Right atrium auricular region (tissue), 2 donors: ENCODE data around the gene RAB4A. TPM values are rescaled to one million over a fixed set of nuclear protein-coding genes. Genes with fewer than 3 reads are reported as not detected.

ENCODE experiments used
- DNase-seq: peaks from one replicate; pipeline ENCODE4 v3.0.0-alpha.2; 2019; ENCODE audit warnings: low spot score
- H3K27ac ChIP-seq, 2 donors: fragments of 200-600 bp; sonication (generic); 1 replicate in 1 of 2; 2 replicates in 1 of 2; pipeline ENCODE4 v1.5.1; 2016 to 2019
- H3K27me3 ChIP-seq, 2 donors: fragments of 200-600 bp; sonication (generic); one replicate each; pipeline versions ENCODE4 v1.5.1 to v1.6.0; 2017 to 2019
- H3K36me3 ChIP-seq: fragments of 200-600 bp; sonication (generic); one replicate; pipeline ENCODE4 v1.5.1; 2016
- H3K4me1 ChIP-seq, 2 donors: fragments of 200-600 bp; sonication (generic); one replicate each; pipeline versions ENCODE4 v1.5.1 to v1.6.0; 2017 to 2019
- H3K4me3 ChIP-seq, 2 donors: fragments of 200-600 bp; sonication (generic); 1 replicate in 1 of 2; 2 replicates in 1 of 2; pipeline ENCODE4 v1.5.1; 2017 to 2019; ENCODE audit warnings: mild to moderate bottlenecking in 1 of 2, moderate library complexity in 1 of 2
- H3K9me3 ChIP-seq, 2 donors: fragments of 200-600 bp; sonication (generic); one replicate each; pipeline ENCODE4 v1.5.1; 2019
- total RNA-seq, 2 donors: library from RNA; depleted of rRNA; stranded (reverse); fragments of >200 nt; gene quantifications; one replicate each; pipeline ENCODE4 v1.1.0, GENCODE V29; 2016
- TF ChIP-seq, protein P1 (sequence below), 2 donors: fragments of 200-600 bp; sonication (generic); IDR thresholded peaks; one replicate each; pipeline ENCODE4 v1.5.1; 2019; ENCODE audit warnings: antibody characterized with exemption in 2 of 2

The RAB4A gene
- total RNA-seq, 2 donors from 2014 or later: 44.4 to 60.8 TPM

DNA sequence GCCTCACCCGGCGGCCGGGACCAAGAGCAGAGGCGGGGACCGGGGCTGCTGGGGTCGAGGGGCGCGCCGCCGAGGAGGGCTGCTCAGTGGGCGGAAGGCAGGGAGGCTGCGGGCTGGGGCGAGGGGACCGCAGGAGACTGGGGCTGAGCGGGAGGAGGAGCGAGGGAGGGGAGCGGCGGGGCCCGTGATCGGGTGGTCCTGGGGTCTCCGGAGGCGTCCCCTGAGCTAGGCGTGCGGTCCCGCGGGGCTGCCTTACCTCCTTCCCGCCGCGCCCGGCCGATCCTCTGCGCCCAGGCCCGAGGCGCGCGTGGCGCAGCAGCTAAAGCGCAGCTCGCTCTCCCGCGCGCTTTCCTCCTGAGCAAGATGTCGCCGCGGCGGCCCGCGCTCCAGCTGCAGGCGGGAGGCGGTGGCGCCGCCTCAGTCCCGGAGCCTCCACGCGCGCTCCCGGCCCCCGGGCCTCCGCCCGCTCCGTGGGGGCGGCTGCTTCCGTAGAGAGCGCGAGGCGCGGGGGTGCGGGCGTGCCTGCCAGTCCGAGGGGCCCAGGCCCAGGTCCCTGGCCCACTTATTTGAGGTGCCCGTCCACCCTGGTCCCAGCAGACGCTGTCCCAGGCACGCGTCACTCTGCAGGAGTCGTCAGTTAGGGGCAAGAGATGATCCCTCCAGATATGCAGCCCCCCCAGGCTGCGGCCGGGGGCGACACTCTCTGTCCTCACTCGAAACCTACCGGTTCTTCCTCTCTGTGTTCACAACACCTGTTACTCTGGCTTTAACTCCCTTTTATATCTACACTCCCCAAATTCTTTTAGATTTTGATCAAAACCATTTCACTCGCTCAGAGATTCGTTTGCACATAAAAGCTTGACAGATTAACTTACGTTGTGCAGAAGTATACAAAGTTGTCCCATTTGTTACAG, 72.0 kb downstream of the RAB4A start, which contains the start of gene CCSAP:
CCSAP (minus strand) TSS at position 392 of the 914 bp plus-strand sequence. CDS start 582 bp downstream, outside the sequence.
- H3K27me3 ChIP-seq: no peaks in the 10 kb centered on the region
- TF ChIP-seq, protein P1, sequence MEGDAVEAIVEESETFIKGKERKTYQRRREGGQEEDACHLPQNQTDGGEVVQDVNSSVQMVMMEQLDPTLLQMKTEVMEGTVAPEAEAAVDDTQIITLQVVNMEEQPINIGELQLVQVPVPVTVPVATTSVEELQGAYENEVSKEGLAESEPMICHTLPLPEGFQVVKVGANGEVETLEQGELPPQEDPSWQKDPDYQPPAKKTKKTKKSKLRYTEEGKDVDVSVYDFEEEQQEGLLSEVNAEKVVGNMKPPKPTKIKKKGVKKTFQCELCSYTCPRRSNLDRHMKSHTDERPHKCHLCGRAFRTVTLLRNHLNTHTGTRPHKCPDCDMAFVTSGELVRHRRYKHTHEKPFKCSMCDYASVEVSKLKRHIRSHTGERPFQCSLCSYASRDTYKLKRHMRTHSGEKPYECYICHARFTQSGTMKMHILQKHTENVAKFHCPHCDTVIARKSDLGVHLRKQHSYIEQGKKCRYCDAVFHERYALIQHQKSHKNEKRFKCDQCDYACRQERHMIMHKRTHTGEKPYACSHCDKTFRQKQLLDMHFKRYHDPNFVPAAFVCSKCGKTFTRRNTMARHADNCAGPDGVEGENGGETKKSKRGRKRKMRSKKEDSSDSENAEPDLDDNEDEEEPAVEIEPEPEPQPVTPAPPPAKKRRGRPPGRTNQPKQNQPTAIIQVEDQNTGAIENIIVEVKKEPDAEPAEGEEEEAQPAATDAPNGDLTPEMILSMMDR (IDR thresholded peaks at IDR 0.05): peak in 1 of 2 donors; percentile 25

DNA sequence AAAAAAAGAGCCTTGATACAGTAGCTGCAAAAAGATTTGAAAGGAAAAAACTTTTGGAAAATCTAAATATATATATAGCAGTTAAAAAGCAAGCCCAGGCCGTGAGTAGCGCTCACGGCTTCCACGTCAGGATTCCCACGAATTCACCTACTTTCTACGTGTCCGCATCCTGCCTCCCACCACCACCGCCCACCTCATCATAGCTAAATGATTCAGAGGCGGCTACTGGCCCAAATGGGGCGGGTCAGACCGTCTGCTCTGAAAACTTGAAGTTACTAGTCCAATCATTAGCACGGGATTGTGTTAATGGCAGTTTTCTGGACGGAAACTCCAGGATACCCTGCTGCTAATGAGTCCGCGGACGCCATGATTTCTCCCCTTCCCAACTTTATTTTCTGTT, 73.2 kb downstream of the RAB4A start:
- H3K27ac ChIP-seq: no peak overlapping the region
- H3K4me3 ChIP-seq: peak overlapping the region in 1 of 2 donors; percentile 96
- H3K27me3 ChIP-seq: no peaks in the 10 kb centered on the region
- DNase-seq: no peak
- TF ChIP-seq, protein P1 (IDR thresholded peaks at IDR 0.05): no peak
- no peaks in the 10 kb centered on the region for H3K9me3 ChIP-seq
- H3K36me3 ChIP-seq: no peaks in the 10 kb centered on the region
- H3K4me1 ChIP-seq: peaks cover 0 to 17% of the 10 kb centered on the region in 2 donors

More for the DNA sequence above, 72.0 kb downstream of the RAB4A start, which contains the start of gene CCSAP:
- no peak for DNase-seq
- H3K27ac ChIP-seq: peak within 1 kb of the TSS; percentile 91 to 92
- H3K4me3 ChIP-seq: peak within 1 kb of the TSS; percentile 89 to 96
- no peaks in the 10 kb centered on the region for H3K9me3 ChIP-seq
- no peaks in the 10 kb centered on the region for H3K36me3 ChIP-seq
- peaks cover 0 to 17% of the 10 kb centered on the region in 2 donors for H3K4me1 ChIP-seq

DNA sequence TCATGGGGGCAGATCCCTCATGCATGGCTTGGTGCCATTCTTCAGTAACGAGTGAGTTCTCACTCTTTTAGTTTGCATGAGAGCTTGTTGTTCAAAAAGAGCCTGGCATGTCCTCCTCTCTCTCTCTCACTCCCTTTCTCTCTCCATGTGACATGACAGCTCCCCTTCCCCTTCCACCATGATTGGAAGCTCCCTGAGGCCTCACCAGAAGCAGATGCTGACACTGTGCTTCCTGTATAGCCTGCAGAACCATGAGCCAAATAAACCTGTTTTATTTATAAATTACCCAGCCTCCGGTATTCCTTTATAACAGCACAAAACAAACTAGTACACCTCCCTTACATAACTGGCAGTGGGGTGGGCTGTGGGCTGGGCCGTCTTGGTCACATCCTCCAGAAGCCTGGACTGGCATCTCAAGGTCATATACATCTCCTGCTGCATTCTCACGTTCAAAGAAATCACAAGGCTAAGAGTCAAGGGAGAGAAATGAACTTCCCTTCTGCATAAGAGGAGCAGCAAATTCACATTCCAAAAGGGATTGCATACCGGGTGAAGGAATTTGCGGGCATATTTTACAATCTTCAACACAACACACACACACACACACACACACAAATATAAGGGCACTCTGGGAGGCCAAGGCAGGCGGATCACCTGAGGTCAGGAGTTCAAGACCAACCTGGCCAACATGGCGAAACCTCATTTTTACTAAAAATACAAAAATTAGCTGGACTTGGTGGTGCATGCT, 74.2 kb downstream of the RAB4A start:
- Histone ChIP-seq H3K9me3 (no peaks in the 10 kb centered on the region), H3K4me1 (peaks cover 0 to 17% of the 10 kb centered on the region in 2 donors), H3K4me3 (no peak overlapping the region), H3K27ac (no peak overlapping the region), H3K36me3 (no peaks in the 10 kb centered on the region), H3K27me3 (no peaks in the 10 kb centered on the region)
- no peak for DNase-seq
- TF ChIP-seq, protein P1 (IDR thresholded peaks at IDR 0.05): no peak

DNA sequence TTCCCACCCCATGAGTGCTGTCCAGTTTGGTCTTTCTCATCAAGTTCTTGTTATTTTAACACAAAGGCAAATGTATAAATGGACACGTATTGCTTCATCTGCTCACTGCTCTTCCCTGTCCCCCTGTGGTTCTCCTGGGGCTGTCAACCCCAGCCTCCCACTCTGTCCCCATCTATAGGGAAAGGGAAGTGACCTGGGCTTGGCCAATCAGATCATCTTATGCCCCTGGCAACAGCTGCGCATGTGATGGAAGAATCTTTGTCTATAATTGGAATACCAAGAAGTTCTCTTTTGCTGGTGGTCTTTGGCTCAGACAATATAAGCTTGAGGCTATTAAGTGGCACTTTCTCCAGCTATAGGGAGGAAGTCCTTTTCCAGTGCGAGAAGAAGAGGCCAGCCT, 76.6 kb downstream of the RAB4A start:
- Histone ChIP-seq H3K9me3 (no peaks in the 10 kb centered on the region), H3K4me1 (peaks cover 0 to 9% of the 10 kb centered on the region in 2 donors), H3K27me3 (no peaks in the 10 kb centered on the region), H3K36me3 (no peaks in the 10 kb centered on the region), H3K4me3 (no peak overlapping the region), H3K27ac (no peak overlapping the region)
- TF ChIP-seq, protein P1 (IDR thresholded peaks at IDR 0.05): no peak
- no peak for DNase-seq

DNA sequence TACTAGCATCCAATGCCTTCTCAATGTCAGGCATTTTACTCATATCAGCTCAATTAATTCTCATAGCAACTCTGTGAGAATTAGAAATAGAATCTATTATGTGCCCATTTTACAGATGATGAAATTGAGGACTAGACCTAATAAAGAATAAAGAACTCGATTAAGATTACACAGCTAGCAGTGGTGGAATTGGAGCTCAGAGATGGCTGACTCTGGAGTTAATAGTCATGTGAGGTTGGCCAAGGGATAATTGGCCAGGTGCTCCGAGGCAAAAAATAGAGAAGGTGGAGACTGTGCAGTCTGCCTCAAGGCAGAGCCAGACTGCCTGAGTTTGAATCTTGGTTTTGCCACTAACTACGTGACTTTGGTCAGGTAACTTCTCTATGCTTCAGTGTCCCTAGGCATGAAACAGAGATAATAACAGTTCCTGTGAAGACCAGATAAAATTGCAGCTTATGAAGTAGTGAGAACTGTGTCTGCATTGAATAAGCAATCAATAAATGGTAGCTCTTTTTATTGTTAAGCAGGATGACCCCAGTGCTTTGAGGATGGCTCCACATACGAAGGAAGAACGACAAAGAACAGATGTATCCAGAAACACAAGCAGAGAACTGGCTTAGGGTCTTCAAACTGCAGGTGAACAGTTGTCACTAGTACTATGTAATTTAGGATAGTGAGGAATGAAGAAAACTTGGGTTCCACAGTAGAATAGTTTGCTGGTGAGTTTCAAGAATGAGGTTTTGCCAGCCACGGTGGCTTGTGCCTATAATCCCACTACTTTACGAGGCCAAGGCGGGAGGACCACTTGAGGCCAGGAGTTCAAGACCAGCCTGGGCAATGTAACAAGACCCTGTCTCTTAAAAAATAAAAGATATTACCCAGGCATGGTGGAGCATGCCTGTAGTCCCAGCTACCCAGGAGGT, 78.8 kb downstream of the RAB4A start:
- DNase-seq: no peak
- TF ChIP-seq, protein P1 (IDR thresholded peaks at IDR 0.05): no peak
- Histone ChIP-seq H3K27me3 (no peaks in the 10 kb centered on the region), H3K36me3 (no peaks in the 10 kb centered on the region), H3K27ac (no peak overlapping the region), H3K4me1 (no peaks in the 10 kb centered on the region), H3K4me3 (no peak overlapping the region), H3K9me3 (peaks cover 0 to 8% of the 10 kb centered on the region in 2 donors)
